ENCODE results near the gene TMEM101. TPM values are rescaled to one million over a fixed set of nuclear protein-coding genes. Genes with fewer than 3 reads are reported as not detected.
"Not testable (repeated sequence)": the region's sequence is repeated elsewhere in the genome, so short reads cannot be mapped to it uniquely, and the experiment has no call there.

TMEM101 gene
- total RNA-seq, 1 donor from 2014 or later, result 33.6 TPM

GRCh38 chr17:44000871-44001460 is 13.8 kb downstream of the TMEM101 start:
- intact Hi-C loops (cut with DNase I), result no loop called here
- Histone ChIP-seq H3K36me3 (no peaks in the 10 kb centered on the region), H3K9me3 (no peaks in the 10 kb centered on the region), H3K4me3 (no peak overlapping the region), H3K27ac (no peak overlapping the region), H3K4me1 (peaks cover 18% of the 10 kb centered on the region), H3K27me3 (no peaks in the 10 kb centered on the region)
- DNase-seq (ENCODE audit: extremely low spot score in 2 of 2), result no peak
- TF ChIP-seq POLR2A (IDR thresholded peaks at IDR 0.05) (no peak), POLR2AphosphoS5 (IDR thresholded peaks at IDR 0.05; ENCODE audit: insufficient read depth in 1 of 2, low read depth in 1 of 2) (no peak), CTCF (IDR thresholded peaks at IDR 0.05) (no peak)

GRCh38 chr17:44000141-44000860 is 14.5 kb downstream of the TMEM101 start:
- H3K4me1 ChIP-seq, result peaks cover 12% of the 10 kb centered on the region
- H3K27ac ChIP-seq, result no peak overlapping the region
- no peaks in the 10 kb centered on the region for H3K9me3 ChIP-seq
- intact Hi-C loops (cut with DNase I), result no loop called here
- no peak for DNase-seq (ENCODE audit: extremely low spot score in 2 of 2)
- no peaks in the 10 kb centered on the region for H3K27me3 ChIP-seq
- TF ChIP-seq POLR2A (IDR thresholded peaks at IDR 0.05) (no peak), POLR2AphosphoS5 (IDR thresholded peaks at IDR 0.05; ENCODE audit: insufficient read depth in 1 of 2, low read depth in 1 of 2) (no peak), CTCF (IDR thresholded peaks at IDR 0.05) (no peak)
- H3K4me3 ChIP-seq, result no peak overlapping the region
- H3K36me3 ChIP-seq, result no peaks in the 10 kb centered on the region

GRCh38 chr17:43999024-43999423 is 15.7 kb downstream of the TMEM101 start:
- no peaks in the 10 kb centered on the region for H3K36me3 ChIP-seq
- no peak for DNase-seq (ENCODE audit: extremely low spot score in 2 of 2)
- H3K4me3 ChIP-seq, result no peak overlapping the region
- intact Hi-C loops (cut with DNase I), result loop anchor here (5.0 kb wide), 1 partner anchor 57 kb away; the partner anchor contains the start of gene PPY
- TF ChIP-seq CTCF (IDR thresholded peaks at IDR 0.05), result no peak
- no peak for TF ChIP-seq POLR2AphosphoS5 (IDR thresholded peaks at IDR 0.05; ENCODE audit: insufficient read depth in 1 of 2, low read depth in 1 of 2)
- no peak for TF ChIP-seq POLR2A (IDR thresholded peaks at IDR 0.05)
- H3K9me3 ChIP-seq, result no peaks in the 10 kb centered on the region
- no peak overlapping the region for H3K27ac ChIP-seq
- H3K4me1 ChIP-seq, result peaks cover 5% of the 10 kb centered on the region
- H3K27me3 ChIP-seq, result no peaks in the 10 kb centered on the region

DNA sequence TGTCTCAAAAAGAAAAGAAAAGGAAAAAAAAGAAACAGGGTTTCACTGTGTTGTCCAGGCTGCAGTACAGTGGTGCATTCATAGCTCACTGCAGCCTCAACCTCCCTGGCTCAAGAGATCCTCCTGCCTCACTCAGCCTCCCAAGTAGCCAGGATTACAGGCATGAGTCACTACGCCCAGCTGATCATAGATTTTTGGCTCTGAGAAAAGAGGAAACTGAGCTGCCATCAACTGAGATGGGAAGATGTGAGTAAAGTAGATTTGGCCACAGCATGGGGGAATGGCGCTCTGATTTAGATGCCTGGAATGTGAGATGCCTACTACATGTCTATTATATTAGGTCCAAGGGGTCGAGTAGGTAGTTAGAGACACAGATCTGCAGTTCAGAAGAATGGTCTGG is 16.2 kb downstream of the TMEM101 start:
- intact Hi-C loops (cut with DNase I), result loop anchor here (5.0 kb wide), 1 partner anchor 56 kb away; the partner anchor contains the start of gene PPY
- Histone ChIP-seq H3K27me3 (no peaks in the 10 kb centered on the region), H3K4me1 (peaks cover 5% of the 10 kb centered on the region), H3K4me3 (no peak overlapping the region), H3K27ac (no peak overlapping the region), H3K36me3 (no peaks in the 10 kb centered on the region), H3K9me3 (no peaks in the 10 kb centered on the region)
- TF ChIP-seq POLR2AphosphoS5 (IDR thresholded peaks at IDR 0.05; ENCODE audit: insufficient read depth in 1 of 2, low read depth in 1 of 2) (no peak), CTCF (IDR thresholded peaks at IDR 0.05) (no peak), POLR2A (IDR thresholded peaks at IDR 0.05) (no peak)
- no peak for DNase-seq (ENCODE audit: extremely low spot score in 2 of 2)

- H3K9me3 ChIP-seq; H3K27ac ChIP-seq; H3K36me3 ChIP-seq; H3K27me3 ChIP-seq; H3K4me3 ChIP-seq; DNase-seq (ENCODE audit: extremely low spot score in 2 of 2); H3K4me1 ChIP-seq: not testable (repeated sequence)
- intact Hi-C loops (cut with DNase I), result loop anchor here (5.0 kb wide), 1 partner anchor 55 kb away; the partner anchor contains the start of gene PPY
Observed at GRCh38 chr17:43997180-43997579, 17.6 kb downstream of the TMEM101 start.

All from vagina (tissue), 2 donors.